ENCODE data around the gene WFIKKN2.
A peak's percentile ranks its signal among the peaks of the same experiment; 100 is the strongest.

The WFIKKN2 gene

GRCh38 chr17:50867363-50868139 lies 32.2 kb downstream of the WFIKKN2 start (continued):
- TF ChIP-seq ZNF394 (tag by site-specific recombination; IDR thresholded peaks at IDR 0.05; ENCODE audit: borderline replicate concordance) (peak; percentile 45; the same call in 1 of the 2 replicates), ZNF175 (tag by site-specific recombination; IDR thresholded peaks at IDR 0.05) (no peak), ZNF311 (tag by site-specific recombination; IDR thresholded peaks at IDR 0.05; ENCODE audit: borderline replicate concordance) (no peak), ZNF2 (tag by site-specific recombination; IDR thresholded peaks at IDR 0.05) (0 out of 2 replicates have a peak, but pooled peaks have one; percentile 47), ZNF155 (tag by site-specific recombination; IDR thresholded peaks at IDR 0.05) (no peak), KLF9 (tag by site-specific recombination; IDR thresholded peaks at IDR 0.05; ENCODE audit: low read depth) (peak; percentile 80; the same call in 1 of the 2 replicates), ZNF184 (tag by site-specific recombination; IDR thresholded peaks at IDR 0.05) (no peak), ZNF138 (tag by site-specific recombination; IDR thresholded peaks at IDR 0.05; ENCODE audit: borderline replicate concordance) (no peak), MZF1 (tag by site-specific recombination; IDR thresholded peaks at IDR 0.05; ENCODE audit: borderline replicate concordance) (peak; percentile 97), ZNF133 (tag by site-specific recombination; IDR thresholded peaks at IDR 0.05) (no peak), HOXC10 (CRISPR knock-in tag; IDR thresholded peaks at IDR 0.05) (no peak), ZSCAN30 (tag by site-specific recombination; IDR thresholded peaks at IDR 0.05) (peak; percentile 79; the same call in 1 of the 2 replicates), ZNF416 (tag by site-specific recombination; IDR thresholded peaks at IDR 0.05) (no peak), ZNF114 (tag by site-specific recombination; IDR thresholded peaks at IDR 0.05) (no peak), ZNF544 (tag by site-specific recombination; IDR thresholded peaks at IDR 0.05) (no peak), ZNF560 (tag by site-specific recombination; IDR thresholded peaks at IDR 0.05; ENCODE audit: borderline replicate concordance) (no peak), SP3 (tag by site-specific recombination; IDR thresholded peaks at IDR 0.05) (peak; percentile 81), ZNF777 (tag by site-specific recombination; IDR thresholded peaks at IDR 0.05; ENCODE audit: borderline replicate concordance) (no peak), KLF8 (tag by site-specific recombination; IDR thresholded peaks at IDR 0.05) (peak; percentile 95), HOXA7 (CRISPR knock-in tag; IDR thresholded peaks at IDR 0.05; ENCODE audit: borderline replicate concordance) (no peak), ZFP37 (tag by site-specific recombination; IDR thresholded peaks at IDR 0.05) (no peak), ZNF621 (tag by site-specific recombination; IDR thresholded peaks at IDR 0.05) (no peak), REST (tag by site-specific recombination; IDR thresholded peaks at IDR 0.05) (no peak), ZBTB1 (tag by site-specific recombination; IDR thresholded peaks at IDR 0.05) (no peak), ZNF324 (tag by site-specific recombination; IDR thresholded peaks at IDR 0.05) (peak; percentile 36; the same call in 1 of the 2 replicates), ZNF132 (tag by site-specific recombination; IDR thresholded peaks at IDR 0.05; ENCODE audit: borderline replicate concordance) (no peak)
- TF ChIP-seq, protein P1, sequence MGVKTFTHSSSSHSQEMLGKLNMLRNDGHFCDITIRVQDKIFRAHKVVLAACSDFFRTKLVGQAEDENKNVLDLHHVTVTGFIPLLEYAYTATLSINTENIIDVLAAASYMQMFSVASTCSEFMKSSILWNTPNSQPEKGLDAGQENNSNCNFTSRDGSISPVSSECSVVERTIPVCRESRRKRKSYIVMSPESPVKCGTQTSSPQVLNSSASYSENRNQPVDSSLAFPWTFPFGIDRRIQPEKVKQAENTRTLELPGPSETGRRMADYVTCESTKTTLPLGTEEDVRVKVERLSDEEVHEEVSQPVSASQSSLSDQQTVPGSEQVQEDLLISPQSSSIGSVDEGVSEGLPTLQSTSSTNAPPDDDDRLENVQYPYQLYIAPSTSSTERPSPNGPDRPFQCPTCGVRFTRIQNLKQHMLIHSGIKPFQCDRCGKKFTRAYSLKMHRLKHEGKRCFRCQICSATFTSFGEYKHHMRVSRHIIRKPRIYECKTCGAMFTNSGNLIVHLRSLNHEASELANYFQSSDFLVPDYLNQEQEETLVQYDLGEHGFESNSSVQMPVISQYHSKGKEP (tag by site-specific recombination; IDR thresholded peaks at IDR 0.05) = no peak
- TF ChIP-seq, protein P2, sequence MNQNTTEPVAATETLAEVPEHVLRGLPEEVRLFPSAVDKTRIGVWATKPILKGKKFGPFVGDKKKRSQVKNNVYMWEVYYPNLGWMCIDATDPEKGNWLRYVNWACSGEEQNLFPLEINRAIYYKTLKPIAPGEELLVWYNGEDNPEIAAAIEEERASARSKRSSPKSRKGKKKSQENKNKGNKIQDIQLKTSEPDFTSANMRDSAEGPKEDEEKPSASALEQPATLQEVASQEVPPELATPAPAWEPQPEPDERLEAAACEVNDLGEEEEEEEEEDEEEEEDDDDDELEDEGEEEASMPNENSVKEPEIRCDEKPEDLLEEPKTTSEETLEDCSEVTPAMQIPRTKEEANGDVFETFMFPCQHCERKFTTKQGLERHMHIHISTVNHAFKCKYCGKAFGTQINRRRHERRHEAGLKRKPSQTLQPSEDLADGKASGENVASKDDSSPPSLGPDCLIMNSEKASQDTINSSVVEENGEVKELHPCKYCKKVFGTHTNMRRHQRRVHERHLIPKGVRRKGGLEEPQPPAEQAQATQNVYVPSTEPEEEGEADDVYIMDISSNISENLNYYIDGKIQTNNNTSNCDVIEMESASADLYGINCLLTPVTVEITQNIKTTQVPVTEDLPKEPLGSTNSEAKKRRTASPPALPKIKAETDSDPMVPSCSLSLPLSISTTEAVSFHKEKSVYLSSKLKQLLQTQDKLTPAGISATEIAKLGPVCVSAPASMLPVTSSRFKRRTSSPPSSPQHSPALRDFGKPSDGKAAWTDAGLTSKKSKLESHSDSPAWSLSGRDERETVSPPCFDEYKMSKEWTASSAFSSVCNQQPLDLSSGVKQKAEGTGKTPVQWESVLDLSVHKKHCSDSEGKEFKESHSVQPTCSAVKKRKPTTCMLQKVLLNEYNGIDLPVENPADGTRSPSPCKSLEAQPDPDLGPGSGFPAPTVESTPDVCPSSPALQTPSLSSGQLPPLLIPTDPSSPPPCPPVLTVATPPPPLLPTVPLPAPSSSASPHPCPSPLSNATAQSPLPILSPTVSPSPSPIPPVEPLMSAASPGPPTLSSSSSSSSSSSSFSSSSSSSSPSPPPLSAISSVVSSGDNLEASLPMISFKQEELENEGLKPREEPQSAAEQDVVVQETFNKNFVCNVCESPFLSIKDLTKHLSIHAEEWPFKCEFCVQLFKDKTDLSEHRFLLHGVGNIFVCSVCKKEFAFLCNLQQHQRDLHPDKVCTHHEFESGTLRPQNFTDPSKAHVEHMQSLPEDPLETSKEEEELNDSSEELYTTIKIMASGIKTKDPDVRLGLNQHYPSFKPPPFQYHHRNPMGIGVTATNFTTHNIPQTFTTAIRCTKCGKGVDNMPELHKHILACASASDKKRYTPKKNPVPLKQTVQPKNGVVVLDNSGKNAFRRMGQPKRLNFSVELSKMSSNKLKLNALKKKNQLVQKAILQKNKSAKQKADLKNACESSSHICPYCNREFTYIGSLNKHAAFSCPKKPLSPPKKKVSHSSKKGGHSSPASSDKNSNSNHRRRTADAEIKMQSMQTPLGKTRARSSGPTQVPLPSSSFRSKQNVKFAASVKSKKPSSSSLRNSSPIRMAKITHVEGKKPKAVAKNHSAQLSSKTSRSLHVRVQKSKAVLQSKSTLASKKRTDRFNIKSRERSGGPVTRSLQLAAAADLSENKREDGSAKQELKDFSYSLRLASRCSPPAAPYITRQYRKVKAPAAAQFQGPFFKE (tag by site-specific recombination; IDR thresholded peaks at IDR 0.05; ENCODE audit: borderline replicate concordance) = no peak
- TF ChIP-seq, protein P3, sequence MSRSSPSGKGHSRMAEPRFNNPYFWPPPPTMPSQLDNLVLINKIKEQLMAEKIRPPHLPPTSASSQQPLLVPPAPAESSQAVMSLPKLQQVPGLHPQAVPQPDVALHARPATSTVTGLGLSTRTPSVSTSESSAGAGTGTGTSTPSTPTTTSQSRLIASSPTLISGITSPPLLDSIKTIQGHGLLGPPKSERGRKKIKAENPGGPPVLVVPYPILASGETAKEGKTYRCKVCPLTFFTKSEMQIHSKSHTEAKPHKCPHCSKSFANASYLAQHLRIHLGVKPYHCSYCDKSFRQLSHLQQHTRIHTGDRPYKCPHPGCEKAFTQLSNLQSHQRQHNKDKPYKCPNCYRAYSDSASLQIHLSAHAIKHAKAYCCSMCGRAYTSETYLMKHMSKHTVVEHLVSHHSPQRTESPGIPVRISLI (tag by site-specific recombination; IDR thresholded peaks at IDR 0.05) = no peak

Data from HEK293 (cell line).